HCT116 (cell line): Measurements from ENCODE around the gene CLEC20A.

Experiments used
- POLR2A ChIP-seq: IDR thresholded peaks from 2 replicates; pipeline ENCODE4 v1.7.0; 2011; ENCODE audit warnings: borderline replicate concordance; ENCODE audit not compliant: insufficient read depth, insufficient read length; ENCODE audit errors: extremely low read depth
- YY1 ChIP-seq: IDR thresholded peaks from 2 replicates; pipeline ENCODE4 v1.6.1; 2011; ENCODE audit warnings: low read length, low read depth, moderate library complexity, mild to moderate bottlenecking; ENCODE audit not compliant: insufficient replicate concordance; ENCODE audit errors: extremely low read depth
- TF ChIP-seq, protein P1 (sequence below): IDR thresholded peaks from 2 replicates; pipeline ENCODE4 v1.6.1; 2012

GRCh38 chr1:178541829-178542553 lies 45.2 kb upstream of the CLEC20A start:
- TF ChIP-seq, protein P1, sequence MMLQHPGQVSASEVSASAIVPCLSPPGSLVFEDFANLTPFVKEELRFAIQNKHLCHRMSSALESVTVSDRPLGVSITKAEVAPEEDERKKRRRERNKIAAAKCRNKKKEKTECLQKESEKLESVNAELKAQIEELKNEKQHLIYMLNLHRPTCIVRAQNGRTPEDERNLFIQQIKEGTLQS: no peak
- peak; percentile 31 for TF ChIP-seq POLR2A
- TF ChIP-seq YY1: no peak
